ENCODE measurements around the gene ADA. TPM values are rescaled to one million over a fixed set of nuclear protein-coding genes. Genes with fewer than 3 reads are reported as not detected.
"Not testable (repeated sequence)": the region's sequence is repeated elsewhere in the genome, so short reads cannot be mapped to it uniquely, and the experiment has no call there.

Gene ADA
- total RNA-seq, 1 donor from 2014 or later, result 177 TPM

GRCh38 chr20:44590980-44591778, 60.3 kb downstream of the ADA start:
- Mint-ChIP-seq H3K27me3 (ENCODE audit: unreplicated experiment) (no peaks in the 10 kb centered on the region), H3K27ac (ENCODE audit: unreplicated experiment) (no peak overlapping the region), H3K9me3 (ENCODE audit: unreplicated experiment) (no peaks in the 10 kb centered on the region), H3K4me1 (ENCODE audit: unreplicated experiment) (peaks cover 51% of the 10 kb centered on the region), H3K36me3 (ENCODE audit: unreplicated experiment) (peaks cover 11% of the 10 kb centered on the region), H3K4me3 (ENCODE audit: unreplicated experiment) (no peak overlapping the region)
- TF ChIP-seq, protein P1, sequence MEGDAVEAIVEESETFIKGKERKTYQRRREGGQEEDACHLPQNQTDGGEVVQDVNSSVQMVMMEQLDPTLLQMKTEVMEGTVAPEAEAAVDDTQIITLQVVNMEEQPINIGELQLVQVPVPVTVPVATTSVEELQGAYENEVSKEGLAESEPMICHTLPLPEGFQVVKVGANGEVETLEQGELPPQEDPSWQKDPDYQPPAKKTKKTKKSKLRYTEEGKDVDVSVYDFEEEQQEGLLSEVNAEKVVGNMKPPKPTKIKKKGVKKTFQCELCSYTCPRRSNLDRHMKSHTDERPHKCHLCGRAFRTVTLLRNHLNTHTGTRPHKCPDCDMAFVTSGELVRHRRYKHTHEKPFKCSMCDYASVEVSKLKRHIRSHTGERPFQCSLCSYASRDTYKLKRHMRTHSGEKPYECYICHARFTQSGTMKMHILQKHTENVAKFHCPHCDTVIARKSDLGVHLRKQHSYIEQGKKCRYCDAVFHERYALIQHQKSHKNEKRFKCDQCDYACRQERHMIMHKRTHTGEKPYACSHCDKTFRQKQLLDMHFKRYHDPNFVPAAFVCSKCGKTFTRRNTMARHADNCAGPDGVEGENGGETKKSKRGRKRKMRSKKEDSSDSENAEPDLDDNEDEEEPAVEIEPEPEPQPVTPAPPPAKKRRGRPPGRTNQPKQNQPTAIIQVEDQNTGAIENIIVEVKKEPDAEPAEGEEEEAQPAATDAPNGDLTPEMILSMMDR (IDR thresholded peaks at IDR 0.05), result no peak
- DNase-seq (ENCODE audit: extremely low spot score, unreplicated experiment), result no peak

GRCh38 chr20:44589537-44589936, 62.0 kb downstream of the ADA start:
- Mint-ChIP-seq H3K36me3 (ENCODE audit: unreplicated experiment) (peaks cover 11% of the 10 kb centered on the region), H3K27ac (ENCODE audit: unreplicated experiment) (peak overlapping the region; percentile 47), H3K27me3 (ENCODE audit: unreplicated experiment) (no peaks in the 10 kb centered on the region), H3K4me1 (ENCODE audit: unreplicated experiment) (peaks cover 47% of the 10 kb centered on the region), H3K9me3 (ENCODE audit: unreplicated experiment) (no peaks in the 10 kb centered on the region), H3K4me3 (ENCODE audit: unreplicated experiment) (no peak overlapping the region)
- DNase-seq (ENCODE audit: extremely low spot score, unreplicated experiment), result no peak
- TF ChIP-seq, protein P1 (IDR thresholded peaks at IDR 0.05), result no peak

DNA sequence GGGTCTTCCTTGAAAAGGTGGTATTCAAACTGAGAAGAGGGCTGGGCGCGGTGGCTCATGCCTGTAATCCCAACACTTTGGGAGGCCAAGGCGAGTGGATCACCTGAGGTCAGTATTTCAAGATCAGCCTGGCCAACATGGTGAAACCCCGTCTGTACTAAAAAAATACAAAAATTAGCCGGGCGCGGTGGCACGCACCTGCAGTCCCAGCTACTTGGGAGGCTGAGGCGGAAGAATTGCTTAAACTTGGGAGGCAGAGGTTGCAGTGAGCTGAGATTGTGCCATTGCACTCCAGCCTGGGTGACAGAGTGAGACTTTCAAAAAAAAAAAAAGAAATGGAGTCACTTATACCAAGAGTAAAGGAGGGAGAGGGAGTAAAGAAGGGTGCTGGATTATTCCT, 63.2 kb downstream of the ADA start:
- peaks cover 11% of the 10 kb centered on the region for H3K36me3 Mint-ChIP-seq (ENCODE audit: unreplicated experiment)
- not testable (repeated sequence) for H3K27ac Mint-ChIP-seq (ENCODE audit: unreplicated experiment); H3K4me3 Mint-ChIP-seq (ENCODE audit: unreplicated experiment); H3K9me3 Mint-ChIP-seq (ENCODE audit: unreplicated experiment); DNase-seq (ENCODE audit: extremely low spot score, unreplicated experiment); H3K27me3 Mint-ChIP-seq (ENCODE audit: unreplicated experiment)
- H3K4me1 Mint-ChIP-seq (ENCODE audit: unreplicated experiment), result peaks cover 48% of the 10 kb centered on the region

DNA sequence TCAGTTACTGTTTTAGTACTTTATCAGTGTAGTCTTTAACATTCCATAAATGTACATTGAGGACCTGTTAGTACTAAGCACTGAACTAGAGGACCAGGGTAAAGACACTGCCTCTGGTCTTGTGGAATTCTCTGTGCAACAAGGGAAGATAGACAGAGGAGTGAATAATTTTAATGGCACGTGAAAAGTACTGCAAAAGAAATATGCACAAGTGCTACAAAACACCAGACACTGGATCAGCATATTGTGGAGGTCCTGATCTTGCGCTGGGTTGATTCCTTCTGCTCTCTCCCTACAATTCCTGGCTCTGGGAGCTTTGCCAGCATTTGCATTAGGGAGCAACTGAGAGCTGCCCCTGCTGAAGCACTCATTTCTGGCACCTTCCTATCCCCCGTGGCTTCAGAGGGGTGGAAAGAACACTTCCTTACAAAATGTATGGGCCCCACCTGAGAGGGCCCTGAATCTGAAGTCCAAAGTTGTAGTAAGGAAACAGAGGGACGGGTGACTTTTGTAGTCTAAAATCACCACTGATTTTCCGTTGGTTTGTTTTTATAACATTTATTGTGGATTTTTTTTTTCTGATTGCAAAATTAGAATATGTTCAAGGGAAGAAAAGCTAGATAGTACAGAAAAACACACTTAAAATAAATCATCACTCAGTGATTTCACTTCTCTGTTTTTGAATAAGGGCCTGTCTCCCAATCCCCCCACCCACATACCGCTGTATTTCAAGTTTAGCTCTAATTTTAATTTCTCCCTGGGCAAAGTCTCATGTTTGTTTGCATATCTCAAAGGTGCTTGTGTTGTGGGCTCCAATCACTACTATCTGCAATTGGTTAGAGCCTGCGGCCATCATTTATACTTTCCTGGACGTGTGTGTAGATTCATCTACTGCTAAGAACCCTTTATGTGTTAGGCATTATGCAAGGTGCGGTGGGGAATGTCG, 64.2 kb downstream of the ADA start:
- no peak overlapping the region for H3K4me3 Mint-ChIP-seq (ENCODE audit: unreplicated experiment)
- no peak for DNase-seq (ENCODE audit: extremely low spot score, unreplicated experiment)
- H3K27me3 Mint-ChIP-seq (ENCODE audit: unreplicated experiment), result no peaks in the 10 kb centered on the region
- H3K36me3 Mint-ChIP-seq (ENCODE audit: unreplicated experiment), result peaks cover 11% of the 10 kb centered on the region
- H3K27ac Mint-ChIP-seq (ENCODE audit: unreplicated experiment), result peak overlapping the region; percentile 61
- no peaks in the 10 kb centered on the region for H3K9me3 Mint-ChIP-seq (ENCODE audit: unreplicated experiment)
- peaks cover 58% of the 10 kb centered on the region for H3K4me1 Mint-ChIP-seq (ENCODE audit: unreplicated experiment)
- TF ChIP-seq, protein P1 (IDR thresholded peaks at IDR 0.05), result no peak

DNA sequence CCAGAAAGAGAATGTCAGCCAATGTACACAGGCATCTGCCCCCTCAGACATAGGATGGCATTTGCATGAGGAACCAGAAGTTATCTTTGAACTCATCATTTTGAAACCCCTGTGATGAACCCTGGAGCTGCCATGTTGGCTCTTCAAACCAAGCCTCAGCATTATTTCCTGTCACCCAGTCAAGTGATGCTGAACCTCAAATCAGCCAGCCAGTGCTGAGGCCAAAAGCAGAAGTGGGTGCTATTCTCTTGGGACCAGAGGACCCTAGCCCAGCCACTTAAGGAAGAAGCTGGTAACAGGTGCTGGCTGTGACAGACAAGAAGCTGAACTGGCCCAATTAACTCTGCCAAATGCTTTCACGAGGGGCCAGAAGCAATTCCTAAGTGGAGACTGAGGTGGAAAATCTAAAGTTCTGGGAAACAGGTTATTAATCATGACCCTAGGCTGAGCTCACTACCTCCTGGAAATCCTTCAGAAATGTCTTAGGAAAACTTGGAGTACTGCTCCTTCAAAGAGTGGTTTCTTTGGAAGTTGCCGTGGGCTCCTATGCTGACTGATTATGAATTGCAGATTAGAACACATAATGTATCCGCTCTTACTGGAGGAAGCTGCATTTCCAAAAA, 65.1 kb downstream of the ADA start:
- no peak overlapping the region for H3K4me3 Mint-ChIP-seq (ENCODE audit: unreplicated experiment)
- H3K9me3 Mint-ChIP-seq (ENCODE audit: unreplicated experiment), result no peaks in the 10 kb centered on the region
- DNase-seq (ENCODE audit: extremely low spot score, unreplicated experiment), result no peak
- no peaks in the 10 kb centered on the region for H3K27me3 Mint-ChIP-seq (ENCODE audit: unreplicated experiment)
- TF ChIP-seq, protein P1 (IDR thresholded peaks at IDR 0.05), result no peak
- peak overlapping the region; percentile 23 for H3K27ac Mint-ChIP-seq (ENCODE audit: unreplicated experiment)
- H3K4me1 Mint-ChIP-seq (ENCODE audit: unreplicated experiment), result peaks cover 67% of the 10 kb centered on the region
- H3K36me3 Mint-ChIP-seq (ENCODE audit: unreplicated experiment), result peaks cover 8% of the 10 kb centered on the region
